Keratinocyte (primary cell): ENCODE measurements around the gene CEP85.

Source experiments
- EZH2 ChIP-seq: IDR thresholded peaks from one replicate; pipeline ENCODE4 v1.6.1; 2012; ENCODE audit warnings: inconsistent platforms, mild to moderate bottlenecking, low read length, moderate library complexity
- TF ChIP-seq, protein P1 (sequence below), 3 experiments: IDR thresholded peaks in 1 of 3; conservative IDR thresholded peaks in 1 of 3; optimal IDR thresholded peaks in 1 of 3; 2 replicates in 2 of 3; 3 replicates in 1 of 3; pipeline versions ENCODE3 to v1.5.1; 2011; ENCODE audit warnings: low read length in 3 of 3, mild to moderate bottlenecking in 3 of 3, moderate library complexity in 2 of 3, control low read depth in 1 of 3, inconsistent platforms in 1 of 3; ENCODE audit not compliant: insufficient read depth in 2 of 3; ENCODE audit errors: extremely low read depth in 1 of 3

DNA sequence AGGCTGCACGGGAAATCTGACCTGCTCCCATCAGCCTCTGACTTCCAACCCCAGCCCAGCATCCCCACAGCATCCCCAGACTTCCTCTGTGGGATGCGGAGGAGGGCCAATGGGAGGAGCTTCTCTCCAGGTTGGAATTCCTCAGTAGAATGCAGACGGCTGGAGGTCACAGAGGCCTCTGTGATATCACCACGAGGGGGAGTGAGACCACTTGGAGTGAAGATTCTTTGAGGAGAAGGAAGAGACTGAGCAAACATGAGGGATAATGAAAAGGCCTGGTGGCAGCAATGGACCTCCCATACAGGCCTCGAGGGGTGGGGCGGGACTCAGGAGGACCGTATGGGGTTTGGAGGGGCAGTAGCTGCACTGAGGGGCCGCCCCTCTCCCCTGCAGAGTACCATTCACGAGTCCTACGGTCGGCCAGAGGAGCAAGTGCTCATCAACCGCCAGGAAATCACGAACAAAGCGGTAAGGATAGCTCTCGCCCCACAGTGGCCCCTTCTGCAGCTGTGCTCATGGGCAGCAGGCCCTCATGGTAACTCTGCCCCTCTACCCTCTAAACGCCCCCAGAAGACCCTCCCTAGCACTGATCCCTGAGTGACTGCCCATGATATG is 43.5 kb upstream of the CEP85 start, which contains the start of gene CATSPER4:
- TF ChIP-seq, protein P1, sequence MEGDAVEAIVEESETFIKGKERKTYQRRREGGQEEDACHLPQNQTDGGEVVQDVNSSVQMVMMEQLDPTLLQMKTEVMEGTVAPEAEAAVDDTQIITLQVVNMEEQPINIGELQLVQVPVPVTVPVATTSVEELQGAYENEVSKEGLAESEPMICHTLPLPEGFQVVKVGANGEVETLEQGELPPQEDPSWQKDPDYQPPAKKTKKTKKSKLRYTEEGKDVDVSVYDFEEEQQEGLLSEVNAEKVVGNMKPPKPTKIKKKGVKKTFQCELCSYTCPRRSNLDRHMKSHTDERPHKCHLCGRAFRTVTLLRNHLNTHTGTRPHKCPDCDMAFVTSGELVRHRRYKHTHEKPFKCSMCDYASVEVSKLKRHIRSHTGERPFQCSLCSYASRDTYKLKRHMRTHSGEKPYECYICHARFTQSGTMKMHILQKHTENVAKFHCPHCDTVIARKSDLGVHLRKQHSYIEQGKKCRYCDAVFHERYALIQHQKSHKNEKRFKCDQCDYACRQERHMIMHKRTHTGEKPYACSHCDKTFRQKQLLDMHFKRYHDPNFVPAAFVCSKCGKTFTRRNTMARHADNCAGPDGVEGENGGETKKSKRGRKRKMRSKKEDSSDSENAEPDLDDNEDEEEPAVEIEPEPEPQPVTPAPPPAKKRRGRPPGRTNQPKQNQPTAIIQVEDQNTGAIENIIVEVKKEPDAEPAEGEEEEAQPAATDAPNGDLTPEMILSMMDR (optimal IDR thresholded peaks at IDR 0.05 in 1 of 3, IDR thresholded peaks at IDR 0.05 in 1 of 3, conservative IDR thresholded peaks at IDR 0.05 in 1 of 3; ENCODE audit: extremely low read depth in 1 of 3, insufficient read depth in 2 of 3, low read length in 3 of 3): peak in 2 of 3 experiments; percentile 11 to 22
- TF ChIP-seq EZH2: no peak
